Right ventricle myocardium inferior (tissue), 1 donor: ENCODE data around the gene HP. TPM values are rescaled to one million over a fixed set of nuclear protein-coding genes. Genes with fewer than 3 reads are reported as not detected.
A peak's percentile ranks its signal among the peaks of the same experiment; 100 is the strongest.
"Not testable (repeated sequence)": the region's sequence is repeated elsewhere in the genome, so short reads cannot be mapped to it uniquely, and the experiment has no call there.

ENCODE experiments used
- ATAC-seq: fragments of 200-7000 bp; cut with Tn5 transposase; one replicate; pipeline ENCODE4 v1.9.1; 2020; ENCODE audit warnings: mild to moderate bottlenecking, moderate library complexity
- DNase-seq: peaks from one replicate; pipeline ENCODE4 v3.0.0; 2021; ENCODE audit errors: missing footprints
- intact Hi-C: fragments of 100-400 bp; cut with DNase I; formaldehyde crosslinking; loops from one replicate; pipeline ENCODE4 v1.11.0; 2022
- total RNA-seq: library from RNA; stranded (reverse); fragmentation: NEBNext Ultra II Directional; extraction: Animal tissue kit (Norgen Biotek cat#: 25700); gene quantifications from one replicate; pipeline ENCODE4 v1.2.1, GENCODE V29; 2021
- donor health status: DM: no; HTN: yes; CAD: no; lungs with severe emphysema.

Gene HP
- total RNA-seq, 1 donor from 2014 or later = 21.2 TPM

- ATAC-seq = no peak
- intact Hi-C loops = no loop called here
- no peak for DNase-seq
Observed at GRCh38 chr16:72033437-72033836, 20.9 kb upstream of the HP start.

- DNase-seq (no peak), ATAC-seq (no peak)
- intact Hi-C loops = no loop called here
Observed at GRCh38 chr16:72036098-72036497, 18.2 kb upstream of the HP start.

- intact Hi-C loops = no loop called here
- DNase-seq (no peak), ATAC-seq (peak; percentile 68)
Observed at GRCh38 chr16:72042157-72042660, 12.1 kb upstream of the HP start.

GRCh38 chr16:72043058-72043457 lies 11.2 kb upstream of the HP start:
- ATAC-seq = no peak

GRCh38 chr16:72043539-72043938 lies 10.8 kb upstream of the HP start:
- DNase-seq = no peak
- intact Hi-C loops = no loop called here
- no peak for ATAC-seq

More at GRCh38 chr16:72043058-72043457, 11.2 kb upstream of the HP start:
- intact Hi-C loops = no loop called here
- DNase-seq = no peak

- intact Hi-C loops = no loop called here
- no peak for ATAC-seq
- DNase-seq = no peak
Observed at GRCh38 chr16:72044296-72044695, 10.0 kb upstream of the HP start.

GRCh38 chr16:72044825-72045359 lies 9.4 kb upstream of the HP start:
- no peak for DNase-seq
- no peak for ATAC-seq
- intact Hi-C loops = no loop called here

GRCh38 chr16:72049110-72049509 lies 5.2 kb upstream of the HP start:
- DNase-seq (no peak), ATAC-seq (no peak)
- intact Hi-C loops = no loop called here

GRCh38 chr16:72050769-72051464 lies 3.4 kb upstream of the HP start:
- DNase-seq (no peak), ATAC-seq (peak; percentile 67)
- intact Hi-C loops = no loop called here

- ATAC-seq (peak; percentile 64), DNase-seq (no peak)
- intact Hi-C loops = no loop called here
Observed at GRCh38 chr16:72051818-72052217, 2.5 kb upstream of the HP start.

GRCh38 chr16:72055911-72056310 lies 1.6 kb downstream of the HP start:
- ATAC-seq = no peak
- intact Hi-C loops = no loop called here
- DNase-seq = no peak

GRCh38 chr16:72057313-72057712 lies 3.0 kb downstream of the HP start:
- DNase-seq, intact Hi-C loops: not testable (repeated sequence)
- peak; percentile 78 for ATAC-seq

GRCh38 chr16:72059060-72059459 lies 4.8 kb downstream of the HP start:
- ATAC-seq, DNase-seq, intact Hi-C loops: not testable (repeated sequence)

- intact Hi-C loops = no loop called here
Observed at GRCh38 chr16:72060405-72060804, 6.1 kb downstream of the HP start.

GRCh38 chr16:72061564-72061963 lies 7.3 kb downstream of the HP start:
- intact Hi-C loops = no loop called here
- DNase-seq = no peak
- no peak for ATAC-seq

More at GRCh38 chr16:72060405-72060804, 6.1 kb downstream of the HP start:
- ATAC-seq (no peak), DNase-seq (no peak)

- ATAC-seq (no peak), DNase-seq (no peak)
- intact Hi-C loops = no loop called here
Observed at GRCh38 chr16:72064361-72064894, 10.1 kb downstream of the HP start.

GRCh38 chr16:72066747-72067146 lies 12.4 kb downstream of the HP start:
- DNase-seq (no peak), ATAC-seq (peak; percentile 59)
- intact Hi-C loops = loop anchor here (1.0 kb wide), 1 partner anchor 33 kb away; no protein-coding TSS in a partner anchor

- intact Hi-C loops = no loop called here
- no peak for DNase-seq
Observed at GRCh38 chr16:72068930-72069329, 14.6 kb downstream of the HP start.

GRCh38 chr16:72072514-72073342 lies 18.4 kb downstream of the HP start:
- intact Hi-C loops = loop anchor here (1.0 kb wide), 1 partner anchor 21 kb away; the partner anchor contains the start of genes DHX38 and TXNL4B
- ATAC-seq (peak; percentile 80), DNase-seq (no peak)

More at GRCh38 chr16:72068930-72069329, 14.6 kb downstream of the HP start:
- ATAC-seq = no peak
